GM18868 (cell line): ENCODE measurements around the gene TGFBR2.

ENCODE experiments used
- ATAC-seq: cut with Tn5 transposase; IDR thresholded peaks from one replicate; pipeline ENCODE4 v1.9.1; 2021; ENCODE audit warnings: mild to moderate bottlenecking, moderate library complexity; ENCODE audit not compliant: unreplicated experiment

The TGFBR2 gene

DNA sequence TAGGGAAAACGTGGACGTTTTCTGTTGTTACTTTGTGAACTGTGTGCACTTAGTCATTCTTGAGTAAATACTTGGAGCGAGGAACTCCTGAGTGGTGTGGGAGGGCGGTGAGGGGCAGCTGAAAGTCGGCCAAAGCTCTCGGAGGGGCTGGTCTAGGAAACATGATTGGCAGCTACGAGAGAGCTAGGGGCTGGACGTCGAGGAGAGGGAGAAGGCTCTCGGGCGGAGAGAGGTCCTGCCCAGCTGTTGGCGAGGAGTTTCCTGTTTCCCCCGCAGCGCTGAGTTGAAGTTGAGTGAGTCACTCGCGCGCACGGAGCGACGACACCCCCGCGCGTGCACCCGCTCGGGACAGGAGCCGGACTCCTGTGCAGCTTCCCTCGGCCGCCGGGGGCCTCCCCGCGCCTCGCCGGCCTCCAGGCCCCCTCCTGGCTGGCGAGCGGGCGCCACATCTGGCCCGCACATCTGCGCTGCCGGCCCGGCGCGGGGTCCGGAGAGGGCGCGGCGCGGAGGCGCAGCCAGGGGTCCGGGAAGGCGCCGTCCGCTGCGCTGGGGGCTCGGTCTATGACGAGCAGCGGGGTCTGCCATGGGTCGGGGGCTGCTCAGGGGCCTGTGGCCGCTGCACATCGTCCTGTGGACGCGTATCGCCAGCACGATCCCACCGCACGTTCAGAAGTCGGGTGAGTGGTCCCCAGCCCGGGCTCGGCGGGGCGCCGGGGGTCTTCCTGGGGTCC is at the start of gene TGFBR2:
Gene TGFBR2, plus strand, starts transcription at position 301 of the 731 bp plus-strand sequence. Its CDS starts 283 bp downstream, at position 584.
- peak; percentile 81 for ATAC-seq

GRCh38 chr3:30557746-30558303 is 48.6 kb upstream of the TGFBR2 start:
- ATAC-seq, result no peak

DNA sequence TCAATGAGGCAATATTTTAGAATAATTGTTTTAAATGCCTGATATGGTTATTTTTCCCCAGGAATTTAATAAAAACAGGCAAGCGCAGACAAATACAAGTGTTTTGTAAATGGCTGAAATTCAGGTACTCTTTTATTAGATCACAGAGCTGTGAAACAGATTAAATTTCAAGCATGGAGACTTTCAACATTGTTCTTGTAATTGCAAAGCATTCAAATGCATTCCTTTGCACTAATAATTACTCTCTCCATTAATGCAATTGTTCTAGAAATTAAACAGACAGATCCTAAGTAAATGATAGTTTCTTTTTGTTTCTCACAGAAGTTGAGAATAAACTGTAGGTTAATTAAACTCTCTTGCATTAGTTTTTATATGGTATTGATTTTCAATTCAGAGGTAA is 42.4 kb upstream of the TGFBR2 start:
- ATAC-seq, result no peak

- ATAC-seq, result no peak
Observed at GRCh38 chr3:30567139-30567753, 39.2 kb upstream of the TGFBR2 start.

GRCh38 chr3:30576946-30577345 is 29.5 kb upstream of the TGFBR2 start:
- no peak for ATAC-seq

GRCh38 chr3:30577788-30578187 is 28.6 kb upstream of the TGFBR2 start:
- ATAC-seq, result peak; percentile 89

GRCh38 chr3:30578479-30578878 is 27.9 kb upstream of the TGFBR2 start:
- peak; percentile 28 for ATAC-seq

GRCh38 chr3:30578986-30579579 is 27.3 kb upstream of the TGFBR2 start:
- ATAC-seq, result no peak

- ATAC-seq, result no peak
Observed at GRCh38 chr3:30581067-30581585, 25.3 kb upstream of the TGFBR2 start.

DNA sequence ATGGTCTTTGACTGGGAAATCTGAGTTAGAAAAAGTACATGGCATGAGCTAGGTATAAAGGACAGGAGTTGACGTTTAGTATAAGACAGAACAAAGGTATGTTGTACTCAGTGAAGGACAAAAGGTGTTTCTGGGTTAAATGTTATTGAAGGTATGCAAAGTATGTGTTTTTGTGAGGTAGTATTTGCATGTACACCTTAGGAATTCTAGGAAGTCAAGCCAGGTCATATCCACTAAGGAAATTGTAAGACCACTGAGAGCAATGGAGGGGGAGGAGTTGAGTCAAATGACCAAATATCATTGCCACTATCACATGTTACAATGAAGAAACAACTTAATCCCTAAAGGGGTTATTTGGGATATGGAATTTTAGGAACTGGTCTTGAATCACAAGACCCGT is 24.4 kb upstream of the TGFBR2 start:
- no peak for ATAC-seq

DNA sequence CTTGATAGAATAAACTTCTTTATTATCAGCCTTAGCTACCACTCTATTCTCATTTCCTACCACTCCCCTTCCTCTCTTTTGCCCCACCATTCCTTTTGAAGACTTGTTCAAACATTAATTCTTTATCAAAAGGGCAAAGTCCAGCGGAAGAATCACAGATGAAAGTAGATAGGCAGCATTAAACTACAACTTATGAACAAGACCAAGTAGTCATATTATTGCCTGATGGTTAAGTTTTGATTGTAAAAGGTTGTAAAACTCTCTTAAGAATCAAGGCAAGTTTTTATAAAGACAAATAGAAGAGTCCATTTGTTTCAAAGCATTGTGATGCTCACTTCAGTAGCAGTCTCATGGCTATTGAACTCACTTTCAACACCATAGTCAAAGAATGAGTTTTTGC is 22.4 kb upstream of the TGFBR2 start:
- ATAC-seq, result no peak

DNA sequence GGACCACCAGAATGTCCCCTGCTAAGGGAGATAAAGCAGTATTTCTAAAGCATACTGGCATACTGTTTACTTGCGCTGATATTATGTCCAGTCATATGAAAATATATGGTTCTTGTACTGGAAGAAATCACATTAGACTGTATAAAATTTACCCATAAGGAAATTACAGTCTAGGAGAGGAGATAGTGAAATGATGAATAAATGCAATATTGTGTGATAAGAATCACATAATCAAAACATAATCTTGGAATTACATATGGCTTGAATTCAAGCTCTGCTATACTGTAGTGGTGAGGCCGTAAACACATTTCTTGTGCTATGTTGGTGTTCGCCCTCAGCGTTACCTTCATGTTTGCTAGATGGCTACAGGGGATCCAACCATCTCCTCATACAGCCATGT is 20.7 kb upstream of the TGFBR2 start:
- no peak for ATAC-seq

DNA sequence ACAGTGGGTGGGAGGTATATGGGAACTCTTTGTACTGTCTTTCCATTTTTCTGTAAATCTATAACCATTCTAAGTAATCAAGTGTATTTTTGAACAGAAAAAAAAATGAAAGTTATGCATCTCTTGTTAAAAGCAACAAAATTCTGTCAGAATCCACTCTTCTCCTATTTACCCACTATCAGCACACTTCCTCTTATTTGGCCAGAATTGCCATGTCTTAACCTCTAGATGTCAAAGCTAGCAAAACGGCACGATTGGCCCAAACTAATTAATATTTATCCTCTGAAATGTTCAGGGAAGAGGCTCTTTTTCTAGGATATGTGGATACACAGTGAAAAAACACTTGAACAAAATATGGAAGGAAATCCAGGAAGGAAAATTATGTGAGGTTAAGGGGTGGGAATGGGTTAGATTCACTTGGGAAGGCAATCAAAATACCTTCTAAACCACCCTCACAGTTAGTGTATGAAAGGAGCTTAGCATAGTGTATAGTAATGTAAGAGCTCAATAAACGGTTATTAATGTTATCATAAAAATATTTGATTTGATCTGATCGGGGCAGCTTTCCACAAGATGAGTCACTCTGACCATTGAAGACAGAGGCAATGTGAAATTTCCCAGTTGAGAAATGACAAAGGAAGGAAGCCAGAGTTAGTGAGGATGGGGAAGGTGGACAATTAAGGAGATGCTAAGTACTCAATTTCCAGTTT is 20.1 kb upstream of the TGFBR2 start:
- ATAC-seq, result no peak

DNA sequence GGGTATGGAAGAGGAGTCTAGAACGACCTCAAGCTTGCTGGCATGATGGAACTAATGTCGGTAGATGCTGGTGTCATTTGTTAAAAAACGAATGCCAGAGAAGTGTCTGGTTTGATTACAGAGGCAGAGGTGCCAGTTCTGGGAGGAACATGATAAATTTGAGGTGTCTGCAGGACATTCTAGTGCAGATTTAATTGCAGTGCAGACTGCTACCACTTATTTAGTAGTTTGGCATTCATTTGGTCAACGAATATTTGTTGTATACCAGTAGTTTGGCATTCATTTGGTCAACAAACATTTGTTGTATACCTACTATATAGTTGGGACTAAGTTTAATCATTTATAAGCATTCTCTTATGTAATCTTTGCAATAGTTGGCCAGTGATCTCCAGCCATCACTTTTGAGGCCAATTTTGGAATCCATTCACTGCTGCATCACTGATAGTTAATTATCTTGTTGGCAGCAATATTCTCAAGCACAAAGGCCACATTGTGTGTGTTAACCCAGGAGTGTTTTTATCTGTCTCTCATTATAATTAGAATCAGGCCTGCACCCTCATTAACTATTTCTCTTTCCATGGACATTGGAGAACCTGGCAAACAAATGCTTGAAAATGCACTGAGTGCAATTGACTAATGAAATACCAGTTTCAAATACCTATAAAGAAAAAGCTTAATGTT is 19.5 kb upstream of the TGFBR2 start:
- no peak for ATAC-seq

GRCh38 chr3:30587904-30588303 is 18.5 kb upstream of the TGFBR2 start:
- no peak for ATAC-seq

DNA sequence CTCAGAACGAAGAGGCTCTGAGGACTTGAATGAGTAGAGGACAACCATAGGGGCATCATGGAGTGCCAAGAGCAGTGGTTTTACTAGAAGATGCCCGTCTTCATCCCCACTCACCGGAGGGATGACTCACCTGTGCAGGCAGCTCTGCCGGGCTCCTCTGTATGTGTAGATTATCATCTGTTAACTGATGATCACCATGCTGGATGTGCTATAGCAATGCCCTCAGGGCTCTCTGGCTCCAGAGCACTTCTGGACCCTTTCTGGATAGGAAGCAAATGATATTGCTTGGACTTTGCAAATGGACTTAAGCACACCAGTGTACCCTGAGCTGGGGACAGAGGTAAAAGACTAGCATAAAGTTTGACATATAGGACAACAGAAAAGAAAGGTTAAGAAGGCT is 10.2 kb upstream of the TGFBR2 start:
- ATAC-seq, result no peak

- ATAC-seq, result no peak
Observed at GRCh38 chr3:30597131-30597768, 9.2 kb upstream of the TGFBR2 start.

DNA sequence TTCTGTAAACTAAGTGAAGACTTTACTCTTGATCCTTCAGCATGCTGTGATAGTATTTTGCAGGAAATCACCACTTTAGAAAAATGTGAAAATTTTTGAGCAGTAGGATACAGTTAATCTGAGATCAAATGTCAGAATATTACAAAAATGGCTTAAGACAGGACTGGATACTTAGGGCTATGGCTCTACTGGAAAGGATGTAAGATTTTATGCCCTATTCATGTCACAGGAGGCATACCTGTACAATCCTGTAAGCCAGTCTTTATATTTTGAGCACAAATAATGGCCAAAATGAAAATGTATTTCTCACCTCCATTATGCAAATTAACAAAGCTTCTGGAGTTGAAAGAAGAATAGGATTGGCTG is 8.6 kb upstream of the TGFBR2 start:
- no peak for ATAC-seq

DNA sequence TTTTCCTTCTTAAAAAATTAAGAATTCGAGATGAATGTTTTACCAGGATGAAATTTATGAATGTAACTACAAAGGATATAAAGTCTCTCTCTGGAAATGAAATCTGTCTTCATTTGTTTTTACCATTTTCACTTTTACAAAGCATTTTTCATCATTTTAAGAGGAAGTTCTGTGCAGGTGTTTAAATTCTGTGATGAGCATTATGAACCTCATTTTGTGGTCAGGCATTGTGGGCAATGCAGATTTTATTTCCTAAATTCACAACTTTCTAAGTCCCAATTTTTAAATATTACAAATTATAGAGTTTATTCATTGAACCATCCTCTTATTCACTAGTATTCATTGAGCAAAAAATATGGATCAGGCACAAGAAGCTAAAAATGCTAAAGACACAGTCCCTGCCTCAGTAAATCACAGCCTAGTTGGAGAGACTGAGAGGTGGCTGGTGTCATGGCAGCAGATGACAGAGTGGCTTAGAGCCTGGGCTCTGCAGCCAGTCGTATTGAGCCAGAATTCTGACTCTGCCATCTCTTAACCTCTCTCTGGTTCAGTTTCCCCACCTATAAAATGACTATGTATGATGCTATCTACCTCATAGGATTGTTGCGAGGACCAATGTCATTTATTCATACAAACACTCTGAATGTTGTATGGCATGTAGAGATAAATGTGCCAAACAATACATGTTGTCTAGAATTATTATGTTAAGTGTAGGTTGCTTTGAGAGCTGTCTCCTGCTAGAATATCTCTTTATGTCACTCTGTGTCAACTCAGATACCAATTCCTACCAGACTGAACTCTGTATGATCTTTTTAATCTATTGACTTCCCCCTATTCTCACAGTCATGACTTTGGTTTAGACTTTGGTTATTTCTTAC is 7.5 kb upstream of the TGFBR2 start:
- ATAC-seq, result no peak
